Ovary (tissue), 9 donors: ENCODE data around the gene CTCFL. TPM values are rescaled to one million over a fixed set of nuclear protein-coding genes. Genes with fewer than 3 reads are reported as not detected.

Experiments used
- DNase-seq, 5 donors: peaks; one replicate each; pipeline ENCODE4 v3.0.0-alpha.2; 2019 to 2020
- H3K27ac ChIP-seq, 2 donors: fragments of 200-600 bp; one replicate each; pipeline versions ENCODE4 v1.5.1 to v1.8.0; 2019 to 2022
- H3K27me3 ChIP-seq: fragments of 200-600 bp; one replicate; pipeline ENCODE4 v1.8.0; 2022
- H3K36me3 ChIP-seq: fragments of 200-600 bp; sonication (generic); one replicate; pipeline ENCODE4 v1.5.1; 2019
- H3K4me1 ChIP-seq: one replicate; pipeline ENCODE4 v1.8.1; 2013; ENCODE audit warnings: mild to moderate bottlenecking, moderate library complexity; ENCODE audit not compliant: insufficient read depth
- H3K4me3 ChIP-seq: fragments of 200-600 bp; sonication (generic); one replicate; pipeline ENCODE4 v1.5.1; 2017
- H3K9me3 ChIP-seq, 2 donors: fragments of 200-600 bp in 1 of 2; sonication (generic) in 1 of 2; one replicate each; pipeline versions ENCODE4 v1.5.1 to v1.8.1; 2013 to 2019; ENCODE audit warnings: mild to moderate bottlenecking in 1 of 2, moderate library complexity in 1 of 2
- CTCF ChIP-seq, 3 donors: fragments of 450-650 bp in 2 of 3; fragments of 200-600 bp in 1 of 3; IDR thresholded peaks; one replicate each; pipeline versions ENCODE4 v1.5.1 to v1.8.0; 2016 to 2022; ENCODE audit warnings: antibody characterized with exemption in 3 of 3, mild to moderate bottlenecking in 1 of 3
- EP300 ChIP-seq: sonication (generic); formaldehyde crosslinking; IDR thresholded peaks from one replicate; pipeline ENCODE4 v1.6.1; 2017; ENCODE audit warnings: antibody characterized with exemption
- POLR2A ChIP-seq: fragments of 450-650 bp; IDR thresholded peaks from one replicate; pipeline ENCODE4 v1.6.1; 2017; ENCODE audit warnings: antibody characterized with exemption, mild to moderate bottlenecking, moderate library complexity
- WGBS, 3 donors: extraction: QIAGEN DNeasy Blood & Tissue Kit in 1 of 3; methylation state at CpG; one replicate each; pipeline versions ENCODE4 v1.1.5 to v1.1.7; 2013 to 2017; 5-methylcytosine and 5-hydroxymethylcytosine counted together
- intact Hi-C, 4 donors: fragments of 100-400 bp; cut with DNase I; formaldehyde crosslinking; loops; one replicate each; pipeline versions ENCODE4 v1.11.0 to v1.15.1; 2022 to 2023
- polyA plus RNA-seq, 2 donors: library from polyadenylated mRNA; stranded (reverse); fragments of 200-250 nt in 1 of 2; fragments of 350-450 nt in 1 of 2; fragmentation: Illumina TruSeq in 1 of 2; extraction: RNeasy Lipid Tissue Mini Kit (QIAGEN cat#74804) in 1 of 2; gene quantifications; one replicate each; pipeline ENCODE4 v1.2.3, GENCODE V29; 2013 to 2014
- total RNA-seq, 7 donors: library from RNA; depleted of rRNA in 2 of 7; stranded (reverse); fragments of >200 nt in 2 of 7; fragmentation: NEBNext Ultra II Directional in 3 of 7; extraction: Animal tissue kit (Norgen Biotek cat#: 25700) in 3 of 7; gene quantifications; one replicate each; pipeline versions ENCODE4 v1.1.0 to v1.2.4, GENCODE V29; 2016 to 2023
- donor health status: DM: no; HTN: no; CAD: no; lungs with moderate emphysema.
- donor health status: DM: no; HTN: no; CAD: no.
- donor health status: Bipolar disorder and iron deficiency.
- donor health status: DM: yes; HTN: yes; CAD: no.
- donor health status: DM: no; HTN: no; CAD: no.
- donor health status: DM: yes; HTN: yes; CAD: no.

Gene CTCFL
- total and polyA plus RNA-seq, 9 donors = 0.01 to 0.92 (median 0.17) TPM; not detected in 5

GRCh38 chr20:57504411-57504810 lies 20.5 kb downstream of the CTCFL start:
- intact Hi-C loops = loop anchor here in 1 of 4 donors (5.0 kb wide), 1 partner anchor 132 kb away; no protein-coding TSS in a partner anchor
- no peak overlapping the region for H3K27ac ChIP-seq

GRCh38 chr20:57503035-57503658 lies 21.8 kb downstream of the CTCFL start:
- intact Hi-C loops = loop anchor here in 1 of 4 donors (5.0 kb wide), 1 partner anchor 131 kb away; no protein-coding TSS in a partner anchor
- WGBS, 3 donors = 86 to 90% (median 87%) methylated on average over 20 of the region's 20 CpGs
- no peak for DNase-seq
- H3K4me3 ChIP-seq = no peak overlapping the region
- H3K27ac ChIP-seq = no peak overlapping the region
- no peaks in the 10 kb centered on the region for H3K36me3 ChIP-seq
- H3K9me3 ChIP-seq = no peaks in the 10 kb centered on the region
- no peaks in the 10 kb centered on the region for H3K4me1 ChIP-seq
- TF ChIP-seq POLR2A = no peak
- TF ChIP-seq EP300 = no peak
- no peak for TF ChIP-seq CTCF (IDR thresholded peaks at IDR 0.05)
- no peaks in the 10 kb centered on the region for H3K27me3 ChIP-seq

More at GRCh38 chr20:57504411-57504810, 20.5 kb downstream of the CTCFL start:
- Histone ChIP-seq H3K27me3 (no peaks in the 10 kb centered on the region), H3K9me3 (no peaks in the 10 kb centered on the region), H3K4me3 (no peak overlapping the region), H3K36me3 (no peaks in the 10 kb centered on the region), H3K4me1 (no peaks in the 10 kb centered on the region)
- no peak for TF ChIP-seq CTCF (IDR thresholded peaks at IDR 0.05)
- no peak for TF ChIP-seq POLR2A
- no peak for TF ChIP-seq EP300
- DNase-seq = no peak
- 62 to 69% (median 67%) methylated on average over 6 of the region's 6 CpGs for WGBS, 3 donors

DNA sequence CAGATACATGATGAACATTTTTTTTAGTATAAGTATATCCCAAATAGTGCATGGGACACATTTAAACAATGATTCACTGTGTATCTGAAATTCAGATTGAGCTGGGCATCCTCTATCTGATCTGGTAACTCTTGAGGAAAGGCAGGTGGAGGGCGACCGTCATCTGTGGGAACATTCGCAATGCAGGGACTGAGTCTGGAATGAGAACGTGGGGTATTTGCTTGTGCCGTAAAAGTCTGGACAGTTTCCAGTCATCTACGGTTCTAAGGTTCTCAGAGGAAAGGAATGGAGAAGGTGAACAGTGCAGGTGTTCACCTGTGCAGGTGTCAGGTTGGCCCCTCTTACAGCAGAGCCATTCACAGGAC lies 22.6 kb downstream of the CTCFL start:
- intact Hi-C loops = loop anchor here in 1 of 4 donors (5.0 kb wide), 1 partner anchor 130 kb away; no protein-coding TSS in a partner anchor
- no peak for TF ChIP-seq POLR2A
- no peak for TF ChIP-seq EP300
- no peak for TF ChIP-seq CTCF (IDR thresholded peaks at IDR 0.05)
- WGBS, 3 donors = 89 to 91% (median 91%) methylated on average over 6 of the region's 6 CpGs
- Histone ChIP-seq H3K27ac (no peak overlapping the region), H3K4me1 (no peaks in the 10 kb centered on the region), H3K36me3 (no peaks in the 10 kb centered on the region), H3K4me3 (no peak overlapping the region), H3K27me3 (no peaks in the 10 kb centered on the region), H3K9me3 (no peaks in the 10 kb centered on the region)
- DNase-seq = no peak

DNA sequence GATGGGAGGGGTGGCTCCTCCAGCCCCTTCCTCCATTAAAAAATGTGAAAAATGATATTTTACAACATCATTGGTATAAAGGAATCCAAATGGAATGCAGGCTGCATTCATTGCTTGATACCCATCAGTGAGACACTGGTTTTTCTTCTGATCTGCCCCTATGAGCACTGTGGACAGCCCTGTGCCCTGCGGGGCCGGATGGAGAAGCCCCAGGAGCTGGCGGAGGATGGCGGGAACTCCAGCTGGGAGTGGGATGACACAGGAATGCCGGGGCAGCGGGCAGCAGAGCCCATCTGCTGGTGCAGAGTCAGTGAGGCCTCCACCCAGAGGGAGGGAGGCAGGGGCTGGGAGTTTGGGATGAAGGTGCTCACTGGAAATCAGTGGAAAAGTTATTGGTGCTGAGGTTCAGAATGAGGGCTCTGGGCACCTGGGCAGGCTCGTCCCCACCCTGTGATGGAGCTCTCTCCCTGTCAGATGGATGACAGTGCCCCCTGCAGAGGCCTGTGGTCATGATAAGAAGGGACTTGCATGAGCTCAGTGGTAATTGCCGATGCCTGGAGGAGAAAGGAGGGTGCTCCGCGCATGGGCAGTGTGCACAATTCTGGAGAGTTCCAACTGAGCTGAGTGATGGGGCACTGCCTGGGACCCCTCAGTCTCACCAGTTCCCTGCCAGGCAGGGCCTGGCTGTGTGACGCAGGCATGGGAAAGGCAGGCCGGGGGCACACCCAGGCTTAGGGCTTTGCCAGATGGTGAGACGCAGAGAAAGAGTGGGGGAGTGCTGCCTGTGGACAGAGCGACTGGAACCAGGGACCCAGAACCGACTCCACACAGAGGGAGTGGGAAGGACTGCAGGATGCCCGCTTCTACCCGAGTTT lies 23.2 kb downstream of the CTCFL start:
- 71 to 74% (median 72%) methylated on average over 17 of the region's 17 CpGs for WGBS, 3 donors
- H3K27ac ChIP-seq = no peak overlapping the region
- no peak overlapping the region for H3K4me3 ChIP-seq
- no peaks in the 10 kb centered on the region for H3K36me3 ChIP-seq
- TF ChIP-seq CTCF (IDR thresholded peaks at IDR 0.05) (no peak), EP300 (no peak), POLR2A (no peak)
- no peak for DNase-seq
- no peaks in the 10 kb centered on the region for H3K27me3 ChIP-seq
- no peaks in the 10 kb centered on the region for H3K4me1 ChIP-seq
- no peaks in the 10 kb centered on the region for H3K9me3 ChIP-seq
- intact Hi-C loops = loop anchor here in 1 of 4 donors (5.0 kb wide), 1 partner anchor 129 kb away; no protein-coding TSS in a partner anchor
